HL-60 (cell line): ENCODE results near the gene STARD9.

Source experiments
- DNase-seq, 2 experiments: peaks; one replicate each; pipeline ENCODE4 v3.0.0-alpha.2; 2010 to 2020; ENCODE audit warnings: low read depth in 1 of 2, low spot score in 1 of 2
- H3K27ac ChIP-seq: fragments of 250-450 bp; sonication (Bioruptor Pico); replicated peaks from 2 replicates; pipeline ENCODE4 v1.5.1; 2020; ENCODE audit warnings: mild to moderate bottlenecking, moderate library complexity
- H3K27me3 ChIP-seq: fragments of 250-450 bp; sonication (Bioruptor Pico); 2 replicates; pipeline ENCODE4 v1.5.1; 2021; ENCODE audit warnings: mild to moderate bottlenecking, moderate library complexity; ENCODE audit not compliant: insufficient read depth, poor library complexity, severe bottlenecking
- H3K4me3 ChIP-seq: replicated peaks from 2 replicates; pipeline ENCODE4 v1.5.1; 2011; ENCODE audit warnings: mild to moderate bottlenecking, control low read depth, low read length; ENCODE audit not compliant: insufficient read depth
- GABPA ChIP-seq: IDR thresholded peaks from 2 replicates; pipeline ENCODE4 v1.6.1; 2012; ENCODE audit warnings: low read depth
- POLR2AphosphoS5 ChIP-seq: IDR thresholded peaks from 2 replicates; pipeline ENCODE4 v1.6.1; 2012; ENCODE audit warnings: low read depth
- REST ChIP-seq: IDR thresholded peaks from 2 replicates; pipeline ENCODE4 v1.6.1; 2012; ENCODE audit warnings: low read depth; ENCODE audit not compliant: insufficient replicate concordance
- SPI1 ChIP-seq: IDR thresholded peaks from 2 replicates; pipeline ENCODE4 v1.6.1; 2012; ENCODE audit warnings: low read depth, mild to moderate bottlenecking, borderline replicate concordance
- TF ChIP-seq, protein P1 (sequence below): IDR thresholded peaks from one replicate; pipeline ENCODE4 v1.5.1; 2011; ENCODE audit warnings: low read length, control low read depth, inconsistent platforms; ENCODE audit not compliant: insufficient read depth

The STARD9 gene

DNA sequence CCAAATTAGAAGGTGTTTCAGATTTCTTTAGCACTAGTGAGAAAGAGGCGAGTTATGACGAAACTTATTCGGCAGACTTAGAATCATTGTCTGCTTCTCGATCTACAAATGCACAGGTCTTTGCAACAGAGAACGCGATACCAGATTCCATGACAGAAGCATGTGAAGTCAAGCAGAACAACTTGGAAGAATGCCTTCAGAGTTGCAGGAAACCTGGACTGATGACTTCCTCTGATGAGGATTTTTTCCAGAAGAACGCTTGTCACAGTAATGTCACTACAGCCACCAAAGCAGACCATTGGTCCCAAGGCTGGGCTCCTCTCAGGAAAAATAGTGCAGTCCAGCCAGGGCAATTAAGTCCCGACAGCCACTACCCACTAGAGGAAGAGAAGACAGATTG, 110.9 kb downstream of the STARD9 start:
- Histone ChIP-seq H3K4me3 (no peak overlapping the region), H3K27ac (no peak overlapping the region), H3K27me3 (no peaks in the 10 kb centered on the region)
- TF ChIP-seq POLR2AphosphoS5 (no peak), REST (no peak), GABPA (no peak), SPI1 (no peak)
- TF ChIP-seq, protein P1, sequence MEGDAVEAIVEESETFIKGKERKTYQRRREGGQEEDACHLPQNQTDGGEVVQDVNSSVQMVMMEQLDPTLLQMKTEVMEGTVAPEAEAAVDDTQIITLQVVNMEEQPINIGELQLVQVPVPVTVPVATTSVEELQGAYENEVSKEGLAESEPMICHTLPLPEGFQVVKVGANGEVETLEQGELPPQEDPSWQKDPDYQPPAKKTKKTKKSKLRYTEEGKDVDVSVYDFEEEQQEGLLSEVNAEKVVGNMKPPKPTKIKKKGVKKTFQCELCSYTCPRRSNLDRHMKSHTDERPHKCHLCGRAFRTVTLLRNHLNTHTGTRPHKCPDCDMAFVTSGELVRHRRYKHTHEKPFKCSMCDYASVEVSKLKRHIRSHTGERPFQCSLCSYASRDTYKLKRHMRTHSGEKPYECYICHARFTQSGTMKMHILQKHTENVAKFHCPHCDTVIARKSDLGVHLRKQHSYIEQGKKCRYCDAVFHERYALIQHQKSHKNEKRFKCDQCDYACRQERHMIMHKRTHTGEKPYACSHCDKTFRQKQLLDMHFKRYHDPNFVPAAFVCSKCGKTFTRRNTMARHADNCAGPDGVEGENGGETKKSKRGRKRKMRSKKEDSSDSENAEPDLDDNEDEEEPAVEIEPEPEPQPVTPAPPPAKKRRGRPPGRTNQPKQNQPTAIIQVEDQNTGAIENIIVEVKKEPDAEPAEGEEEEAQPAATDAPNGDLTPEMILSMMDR, result no peak
- no peak for DNase-seq

- no peak overlapping the region for H3K4me3 ChIP-seq
- no peak for DNase-seq
- TF ChIP-seq, protein P1, result no peak
- TF ChIP-seq POLR2AphosphoS5, result no peak
- TF ChIP-seq GABPA, result no peak
- no peak for TF ChIP-seq SPI1
- TF ChIP-seq REST, result no peak
- no peak overlapping the region for H3K27ac ChIP-seq
- H3K27me3 ChIP-seq, result no peaks in the 10 kb centered on the region
Observed at GRCh38 chr15:42687740-42688139, 112.3 kb downstream of the STARD9 start.

- TF ChIP-seq, protein P1, result no peak
- TF ChIP-seq POLR2AphosphoS5, result no peak
- TF ChIP-seq REST, result no peak
- TF ChIP-seq SPI1, result no peak
- no peak for TF ChIP-seq GABPA
- H3K27me3 ChIP-seq, result no peaks in the 10 kb centered on the region
- no peak overlapping the region for H3K27ac ChIP-seq
- DNase-seq, result no peak
- H3K4me3 ChIP-seq, result no peak overlapping the region
Observed at GRCh38 chr15:42688301-42688700, 112.9 kb downstream of the STARD9 start.
